Sigmoid colon (tissue), 4 donors: ENCODE measurements around the gene LY86.

Experiments
- CTCF ChIP-seq, 4 experiments: fragments of 450-650 bp in 3 of 4; fragments of 200-600 bp in 1 of 4; IDR thresholded peaks; one replicate each; pipeline ENCODE4 v1.5.1; 2016 to 2019; ENCODE audit warnings: antibody characterized with exemption in 4 of 4, mild to moderate bottlenecking in 3 of 4, moderate library complexity in 2 of 4
- EP300 ChIP-seq, 4 donors: sonication (generic); formaldehyde crosslinking; IDR thresholded peaks; one replicate each; pipeline ENCODE4 v1.6.1; 2017; ENCODE audit warnings: antibody characterized with exemption in 4 of 4
- POLR2A ChIP-seq, 2 donors: fragments of 450-650 bp; IDR thresholded peaks; one replicate each; pipeline ENCODE4 v1.6.1; 2016; ENCODE audit warnings: antibody characterized with exemption in 2 of 2, mild to moderate bottlenecking in 2 of 2, moderate library complexity in 2 of 2
- POLR2AphosphoS5 ChIP-seq, 4 donors: sonication (generic); formaldehyde crosslinking; IDR thresholded peaks; one replicate each; pipeline ENCODE4 v1.6.1; 2017; ENCODE audit warnings: antibody characterized with exemption in 4 of 4

- TF ChIP-seq CTCF (IDR thresholded peaks at IDR 0.05) = no peak
- TF ChIP-seq EP300 (IDR thresholded peaks at IDR 0.05) = no peak
- TF ChIP-seq POLR2A (IDR thresholded peaks at IDR 0.05) = no peak
- no peak for TF ChIP-seq POLR2AphosphoS5 (IDR thresholded peaks at IDR 0.05)
These were observed 13.4 kb upstream of the LY86 start for GRCh38 chr6:6575143-6575542.
